MM.1S (cell line): ENCODE measurements around the gene C1QC.

Experiments used
- DNase-seq: peaks from one replicate; pipeline ENCODE4 v3.0.0-alpha.2; 2015
- H2AFZ ChIP-seq: fragments of 300-600 bp; sonication (generic); 2 replicates; pipeline ENCODE4 v1.6.0; 2016; ENCODE audit warnings: antibody characterized with exemption, low read length
- H3F3A ChIP-seq: fragments of 300-600 bp; sonication (generic); 2 replicates; pipeline ENCODE4 v1.6.1; 2016; ENCODE audit warnings: mild to moderate bottlenecking, antibody characterized with exemption, low read length, moderate library complexity, mixed read lengths; ENCODE audit not compliant: insufficient read depth
- H3K27ac ChIP-seq: fragments of 300-600 bp; sonication (generic); 2 replicates; pipeline ENCODE4 v1.5.1; 2016; ENCODE audit warnings: mild to moderate bottlenecking, low read length
- H3K27me3 ChIP-seq: fragments of 300-600 bp; sonication (generic); replicated peaks from 2 replicates; pipeline ENCODE4 v1.6.0; 2016; ENCODE audit warnings: low read length; ENCODE audit not compliant: insufficient read depth
- H3K36me3 ChIP-seq: fragments of 300-600 bp; sonication (generic); replicated peaks from 2 replicates; pipeline ENCODE4 v1.6.1; 2016; ENCODE audit warnings: mild to moderate bottlenecking, low read length, mixed read lengths; ENCODE audit not compliant: insufficient read depth
- H3K4me1 ChIP-seq: fragments of 300-600 bp; sonication (generic); 2 replicates; pipeline ENCODE4 v1.6.1; 2016; ENCODE audit warnings: low read length, mixed read lengths
- H3K4me2 ChIP-seq: fragments of 300-600 bp; sonication (generic); 2 replicates; pipeline ENCODE4 v1.6.0; 2016; ENCODE audit warnings: low read depth, low read length
- H3K4me3 ChIP-seq: fragments of 300-600 bp; sonication (generic); 2 replicates; pipeline ENCODE4 v1.5.1; 2016; ENCODE audit warnings: low read length, mixed read lengths
- H3K79me2 ChIP-seq: fragments of 300-600 bp; sonication (generic); 2 replicates; pipeline ENCODE4 v1.6.1; 2016; ENCODE audit warnings: mixed run types, low read length, mixed read lengths
- H3K9ac ChIP-seq: fragments of 300-600 bp; sonication (generic); 2 replicates; pipeline ENCODE4 v1.6.1; 2016; ENCODE audit warnings: low read length, mixed read lengths
- H3K9me2 ChIP-seq: fragments of 300-600 bp; sonication (generic); replicated peaks from 2 replicates; pipeline ENCODE4 v1.6.1; 2016; ENCODE audit warnings: mild to moderate bottlenecking, low read length, mixed read lengths; ENCODE audit not compliant: insufficient read depth
- H3K9me3 ChIP-seq: fragments of 300-600 bp; sonication (generic); replicated peaks from 2 replicates; pipeline ENCODE4 v1.6.1; 2016; ENCODE audit warnings: mild to moderate bottlenecking, low read length, mixed read lengths; ENCODE audit not compliant: insufficient read depth
- H4K20me1 ChIP-seq: fragments of 300-600 bp; sonication (generic); 2 replicates; pipeline ENCODE4 v1.6.1; 2016; ENCODE audit warnings: mild to moderate bottlenecking, low read length, moderate library complexity, mixed read lengths; ENCODE audit not compliant: insufficient read depth
- EZH2 ChIP-seq: fragments of 300-600 bp; sonication (generic); optimal IDR thresholded peaks from 2 replicates; pipeline ENCODE3; 2017; ENCODE audit warnings: low read depth, mild to moderate bottlenecking, antibody characterized with exemption, low read length, mixed read lengths
- EZH2phosphoT487 ChIP-seq: fragments of 300-600 bp; sonication (generic); IDR thresholded peaks from 2 replicates; pipeline ENCODE4 v1.6.1; 2018; ENCODE audit warnings: antibody characterized with exemption, low read length
- TF ChIP-seq, protein P1 (sequence below): fragments of 300-600 bp; sonication (generic); IDR thresholded peaks from 2 replicates; pipeline ENCODE4 v1.5.1; 2016; ENCODE audit warnings: antibody characterized with exemption, low read length, mixed read lengths

Gene C1QC

DNA sequence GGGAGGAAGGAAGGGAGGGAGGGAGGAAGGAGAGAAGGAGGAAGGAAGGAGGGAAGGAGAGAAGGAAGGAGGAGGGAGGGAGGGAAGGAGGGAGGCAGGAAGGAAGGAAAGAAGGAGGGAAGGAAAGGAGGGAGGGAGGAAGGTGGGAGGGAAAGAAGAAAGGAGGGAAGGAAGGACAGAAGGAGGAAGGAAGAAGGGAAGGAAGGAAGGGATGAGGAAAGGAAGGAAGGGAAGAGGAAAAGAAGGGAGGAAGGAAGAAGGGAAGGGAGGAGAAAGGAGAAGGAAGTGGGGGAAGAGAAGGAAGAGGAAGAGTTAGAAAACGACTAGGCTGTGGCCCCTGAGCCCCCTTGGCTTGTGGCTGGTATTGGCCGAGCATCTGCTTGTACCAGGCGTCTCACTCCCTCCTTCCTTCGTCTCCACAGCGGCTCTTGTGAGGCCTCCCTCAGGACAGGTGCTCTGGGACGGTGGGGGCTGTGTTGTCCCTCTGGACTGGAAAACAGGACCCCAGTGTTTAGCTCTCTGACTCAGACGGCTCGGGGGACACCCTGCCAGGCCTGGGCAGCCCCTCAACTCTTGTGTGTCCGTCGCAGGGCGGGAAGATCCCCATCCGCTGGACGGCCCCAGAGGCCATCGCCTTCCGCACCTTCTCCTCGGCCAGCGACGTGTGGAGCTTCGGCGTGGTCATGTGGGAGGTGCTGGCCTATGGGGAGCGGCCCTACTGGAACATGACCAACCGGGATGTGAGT lies 43.2 kb upstream of the C1QC start:
- H3K79me2 ChIP-seq: no peaks in the 10 kb centered on the region

DNA sequence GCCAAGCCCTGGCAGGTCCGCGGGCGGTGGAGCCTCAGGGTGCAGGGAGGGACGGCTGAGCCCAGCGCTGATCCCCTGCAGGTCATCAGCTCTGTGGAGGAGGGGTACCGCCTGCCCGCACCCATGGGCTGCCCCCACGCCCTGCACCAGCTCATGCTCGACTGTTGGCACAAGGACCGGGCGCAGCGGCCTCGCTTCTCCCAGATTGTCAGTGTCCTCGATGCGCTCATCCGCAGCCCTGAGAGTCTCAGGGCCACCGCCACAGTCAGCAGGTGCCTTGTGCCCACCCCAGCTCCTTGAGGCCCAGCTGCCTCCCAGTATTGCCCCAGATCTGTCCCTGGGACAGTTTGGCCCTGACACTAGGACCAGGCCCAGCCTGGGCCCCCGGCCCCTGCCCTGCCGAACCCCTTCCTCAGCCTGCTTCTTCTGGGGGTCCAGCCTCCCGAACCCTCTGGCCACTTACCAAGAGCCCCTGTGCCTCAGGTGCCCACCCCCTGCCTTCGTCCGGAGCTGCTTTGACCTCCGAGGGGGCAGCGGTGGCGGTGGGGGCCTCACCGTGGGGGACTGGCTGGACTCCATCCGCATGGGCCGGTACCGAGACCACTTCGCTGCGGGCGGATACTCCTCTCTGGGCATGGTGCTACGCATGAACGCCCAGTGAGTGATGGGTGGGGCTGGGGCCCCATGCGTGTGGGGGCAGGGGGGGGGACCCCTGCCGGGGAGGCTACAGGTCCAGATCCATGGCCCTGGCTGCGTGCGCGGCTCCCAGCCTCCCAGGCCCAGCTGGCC lies 42.4 kb upstream of the C1QC start:
- Histone ChIP-seq H3K9me3 (no peaks in the 10 kb centered on the region), H3K4me3 (no peak overlapping the region), H4K20me1 (no peaks in the 10 kb centered on the region), H3K79me2 (no peaks in the 10 kb centered on the region), H3K27me3 (peaks cover 91% of the 10 kb centered on the region), H3F3A (no peaks in the 10 kb centered on the region), H3K9ac (no peak overlapping the region), H3K27ac (no peak overlapping the region), H3K4me1 (no peaks in the 10 kb centered on the region), H3K36me3 (no peaks in the 10 kb centered on the region), H3K4me2 (no peak overlapping the region), H2AFZ (no peak overlapping the region), H3K9me2 (no peaks in the 10 kb centered on the region)
- TF ChIP-seq, protein P1, sequence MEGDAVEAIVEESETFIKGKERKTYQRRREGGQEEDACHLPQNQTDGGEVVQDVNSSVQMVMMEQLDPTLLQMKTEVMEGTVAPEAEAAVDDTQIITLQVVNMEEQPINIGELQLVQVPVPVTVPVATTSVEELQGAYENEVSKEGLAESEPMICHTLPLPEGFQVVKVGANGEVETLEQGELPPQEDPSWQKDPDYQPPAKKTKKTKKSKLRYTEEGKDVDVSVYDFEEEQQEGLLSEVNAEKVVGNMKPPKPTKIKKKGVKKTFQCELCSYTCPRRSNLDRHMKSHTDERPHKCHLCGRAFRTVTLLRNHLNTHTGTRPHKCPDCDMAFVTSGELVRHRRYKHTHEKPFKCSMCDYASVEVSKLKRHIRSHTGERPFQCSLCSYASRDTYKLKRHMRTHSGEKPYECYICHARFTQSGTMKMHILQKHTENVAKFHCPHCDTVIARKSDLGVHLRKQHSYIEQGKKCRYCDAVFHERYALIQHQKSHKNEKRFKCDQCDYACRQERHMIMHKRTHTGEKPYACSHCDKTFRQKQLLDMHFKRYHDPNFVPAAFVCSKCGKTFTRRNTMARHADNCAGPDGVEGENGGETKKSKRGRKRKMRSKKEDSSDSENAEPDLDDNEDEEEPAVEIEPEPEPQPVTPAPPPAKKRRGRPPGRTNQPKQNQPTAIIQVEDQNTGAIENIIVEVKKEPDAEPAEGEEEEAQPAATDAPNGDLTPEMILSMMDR: no peak
- TF ChIP-seq EZH2phosphoT487 (no peak), EZH2 (no peak)
- no peak for DNase-seq

More for the DNA sequence above, 43.2 kb upstream of the C1QC start:
- no peaks in the 10 kb centered on the region for H3K36me3 ChIP-seq
- no peak overlapping the region for H3K4me2 ChIP-seq
- H3K27ac ChIP-seq: no peak overlapping the region
- H3K9ac ChIP-seq: no peak overlapping the region
- TF ChIP-seq EZH2: no peak
- TF ChIP-seq, protein P1: no peak
- no peaks in the 10 kb centered on the region for H4K20me1 ChIP-seq
- H3F3A ChIP-seq: no peaks in the 10 kb centered on the region
- H3K4me1 ChIP-seq: no peaks in the 10 kb centered on the region
- H2AFZ ChIP-seq: no peak overlapping the region
- H3K9me2 ChIP-seq: no peaks in the 10 kb centered on the region
- peaks cover 91% of the 10 kb centered on the region for H3K27me3 ChIP-seq
- no peak for DNase-seq
- H3K4me3 ChIP-seq: no peak overlapping the region
- no peaks in the 10 kb centered on the region for H3K9me3 ChIP-seq

DNA sequence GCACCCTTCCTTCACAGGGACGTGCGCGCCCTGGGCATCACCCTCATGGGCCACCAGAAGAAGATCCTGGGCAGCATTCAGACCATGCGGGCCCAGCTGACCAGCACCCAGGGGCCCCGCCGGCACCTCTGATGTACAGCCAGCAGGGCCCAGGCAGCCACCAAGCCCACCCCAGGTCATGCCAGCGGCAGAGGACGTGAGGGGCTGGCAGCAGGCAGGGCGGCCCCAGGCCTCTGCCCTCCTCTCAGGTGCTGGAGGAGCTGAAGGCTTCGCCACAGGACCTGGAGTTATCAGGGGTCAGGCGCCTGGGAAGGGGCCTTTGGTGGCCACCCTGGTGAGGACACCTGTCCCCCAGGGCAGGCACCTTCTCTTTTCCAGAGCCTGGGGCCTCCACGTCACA lies 41.8 kb upstream of the C1QC start:
- H3K27ac ChIP-seq: no peak overlapping the region
- H3K9me3 ChIP-seq: no peaks in the 10 kb centered on the region
- DNase-seq: no peak
- no peak overlapping the region for H3K9ac ChIP-seq
- no peaks in the 10 kb centered on the region for H3F3A ChIP-seq
- no peaks in the 10 kb centered on the region for H3K4me1 ChIP-seq
- H3K36me3 ChIP-seq: no peaks in the 10 kb centered on the region
- H3K9me2 ChIP-seq: no peaks in the 10 kb centered on the region
- TF ChIP-seq, protein P1: no peak
- TF ChIP-seq EZH2 (no peak), EZH2phosphoT487 (no peak)
- no peak overlapping the region for H3K4me3 ChIP-seq
- no peak overlapping the region for H2AFZ ChIP-seq
- no peaks in the 10 kb centered on the region for H3K79me2 ChIP-seq
- no peak overlapping the region for H3K4me2 ChIP-seq
- H3K27me3 ChIP-seq: peaks cover 93% of the 10 kb centered on the region
- no peaks in the 10 kb centered on the region for H4K20me1 ChIP-seq
